ENCODE measurements around the gene KIF19. TPM values are rescaled to one million over a fixed set of nuclear protein-coding genes. Genes with fewer than 3 reads are reported as not detected.

Gene KIF19
- total RNA-seq, 4 donors from 2014 or later: 0.65 to 0.91 (median 0.68) TPM; not detected in 1

- intact Hi-C loops (cut with DNase I; ENCODE audit: low total_unique reads): no loop called here
- H3K4me3 ChIP-seq (ENCODE audit: low read depth, poor library complexity, severe bottlenecking): no peak overlapping the region
- no peak for DNase-seq (ENCODE audit: low spot score in 2 of 2)
- WGBS, 2 donors: 81 to 87% methylated on average over 9 of the region's 9 CpGs
- no peak for TF ChIP-seq CTCF (IDR thresholded peaks at IDR 0.05)
- no peak for TF ChIP-seq POLR2A (IDR thresholded peaks at IDR 0.05)
Measured at GRCh38 chr17:74372426-74372825, 46.4 kb downstream of the KIF19 start.

GRCh38 chr17:74373838-74374606 is 48.0 kb downstream of the KIF19 start:
- DNase-seq (ENCODE audit: low spot score in 2 of 2): no peak
- intact Hi-C loops (cut with DNase I; ENCODE audit: low total_unique reads): no loop called here
- H3K4me3 ChIP-seq (ENCODE audit: low read depth, poor library complexity, severe bottlenecking): no peak overlapping the region
- WGBS, 2 donors: 75 to 86% methylated on average over 15 of the region's 15 CpGs
- TF ChIP-seq POLR2A (IDR thresholded peaks at IDR 0.05): no peak
- no peak for TF ChIP-seq CTCF (IDR thresholded peaks at IDR 0.05)

- intact Hi-C loops (cut with DNase I; ENCODE audit: low total_unique reads): no loop called here
- no peak for TF ChIP-seq POLR2A (IDR thresholded peaks at IDR 0.05)
- TF ChIP-seq CTCF (IDR thresholded peaks at IDR 0.05): no peak
- DNase-seq (ENCODE audit: low spot score in 2 of 2): no peak
- WGBS, 2 donors: 68 to 77% methylated on average over 3 of the region's 3 CpGs
- no peak overlapping the region for H3K4me3 ChIP-seq (ENCODE audit: low read depth, poor library complexity, severe bottlenecking)
Measured at GRCh38 chr17:74374858-74375257, 48.8 kb downstream of the KIF19 start.

GRCh38 chr17:74379495-74380085 is 53.6 kb downstream of the KIF19 start:
- DNase-seq (ENCODE audit: low spot score in 2 of 2): peak; percentile 87 to 98
- TF ChIP-seq CTCF (IDR thresholded peaks at IDR 0.05): peak in 1 of 3 donors; percentile 10
- no peak for TF ChIP-seq POLR2A (IDR thresholded peaks at IDR 0.05)
- 9 to 16% methylated on average over 19 to 20 of the region's 20 CpGs for WGBS, 2 donors
- no peak overlapping the region for H3K4me3 ChIP-seq (ENCODE audit: low read depth, poor library complexity, severe bottlenecking)
- intact Hi-C loops (cut with DNase I; ENCODE audit: low total_unique reads): loop anchor here (2.0 kb wide), 1 partner anchor 77 kb away; no protein-coding TSS in a partner anchor

GRCh38 chr17:74380086-74380958 is 54.3 kb downstream of the KIF19 start:
- no peak overlapping the region for H3K4me3 ChIP-seq (ENCODE audit: low read depth, poor library complexity, severe bottlenecking)
- 23 to 26% methylated on average over 15 to 17 of the region's 17 CpGs for WGBS, 2 donors
- DNase-seq (ENCODE audit: low spot score in 2 of 2): peak in 1 of 2 donors; percentile 30
- TF ChIP-seq POLR2A (IDR thresholded peaks at IDR 0.05) (no peak), CTCF (IDR thresholded peaks at IDR 0.05) (no peak)
- intact Hi-C loops (cut with DNase I; ENCODE audit: low total_unique reads): no loop called here
